ENCODE data around the gene FAHD2A.
A peak's percentile ranks its signal among the peaks of the same experiment; 100 is the strongest.
"Not testable (repeated sequence)": the region's sequence is repeated elsewhere in the genome, so short reads cannot be mapped to it uniquely, and the experiment has no call there.

The FAHD2A gene

GRCh38 chr2:95390881-95391321 is 11.6 kb upstream of the FAHD2A start:
- no peak for DNase-seq

- DNase-seq = no peak
These were observed 10.7 kb upstream of the FAHD2A start for GRCh38 chr2:95391641-95392310.

- DNase-seq = no peak
These were observed 10.2 kb upstream of the FAHD2A start for GRCh38 chr2:95392320-95392719.

GRCh38 chr2:95392730-95393455 is 9.6 kb upstream of the FAHD2A start:
- no peak for DNase-seq

- no peak for DNase-seq
These were observed 8.6 kb upstream of the FAHD2A start for GRCh38 chr2:95393901-95394300.

GRCh38 chr2:95399061-95399460 is 3.4 kb upstream of the FAHD2A start:
- no peak for DNase-seq

- DNase-seq = no peak
These were observed 1.0 kb upstream of the FAHD2A start for GRCh38 chr2:95401480-95401879.

GRCh38 chr2:95402004-95402369 is 521 bp upstream of the FAHD2A start:
- not testable (repeated sequence) for DNase-seq

- peak; percentile 33 for DNase-seq
These were observed 755 bp downstream of the FAHD2A start for GRCh38 chr2:95403204-95403721.

- not testable (repeated sequence) for DNase-seq
These were observed 1.3 kb downstream of the FAHD2A start for GRCh38 chr2:95403824-95404223.

- not testable (repeated sequence) for DNase-seq
These were observed 2.2 kb downstream of the FAHD2A start for GRCh38 chr2:95404676-95405075.

GRCh38 chr2:95411239-95411638 is 8.7 kb downstream of the FAHD2A start:
- peak; percentile 46 for DNase-seq

GRCh38 chr2:95414015-95414594 is 11.6 kb downstream of the FAHD2A start:
- peak; percentile 78 for DNase-seq

- not testable (repeated sequence) for DNase-seq
These were observed 12.6 kb downstream of the FAHD2A start for GRCh38 chr2:95415138-95415537.

- not testable (repeated sequence) for DNase-seq
These were observed 13.1 kb downstream of the FAHD2A start for GRCh38 chr2:95415561-95415960.

GRCh38 chr2:95427196-95427867 is 24.8 kb downstream of the FAHD2A start:
- DNase-seq = not testable (repeated sequence)

GRCh38 chr2:95429748-95430467 is 27.4 kb downstream of the FAHD2A start:
- DNase-seq = not testable (repeated sequence)

- DNase-seq = not testable (repeated sequence)
These were observed 30.9 kb downstream of the FAHD2A start for GRCh38 chr2:95433373-95433772.

GRCh38 chr2:95433973-95434372 is 31.5 kb downstream of the FAHD2A start:
- DNase-seq = not testable (repeated sequence)

- DNase-seq = peak; percentile 54
These were observed 32.1 kb downstream of the FAHD2A start for GRCh38 chr2:95434507-95435076.

- DNase-seq = not testable (repeated sequence)
These were observed 32.8 kb downstream of the FAHD2A start for GRCh38 chr2:95435162-95435871.

GRCh38 chr2:95435872-95436209 is 33.3 kb downstream of the FAHD2A start:
- not testable (repeated sequence) for DNase-seq

Data from HCEC 1CT (cell line).